Endothelial cell of umbilical vein (primary cell): ENCODE measurements around the gene PML. TPM values are rescaled to one million over a fixed set of nuclear protein-coding genes. Genes with fewer than 3 reads are reported as not detected.

Source experiments
- BruUV-seq: library from RNA; stranded (reverse); fragments of 400-500 nt; replicated peaks from 2 replicates; lab custom pipeline; 2021; lab: Mats Ljungman, UMichigan
- CTCF ChIA-PET: fragments of 300-600, 350-600 bp; sonication (Branson Sonifier 250); formaldehyde crosslinking; loops from one replicate; lab custom pipeline; 2021; ENCODE audit warnings: antibody characterized with exemption, inconsistent platforms; lab: Charles Lee
- POLR2A ChIA-PET: fragments of 300-600, 350-600 bp; sonication (Branson Sonifier 250); formaldehyde crosslinking; loops from one replicate; lab custom pipeline; 2021; ENCODE audit warnings: antibody characterized with exemption, inconsistent platforms; lab: Charles Lee
- DNase-seq: peaks from one replicate; pipeline ENCODE4 v3.0.0-alpha.2; 2011; ENCODE audit warnings: low read depth, low spot score
- FAIRE-seq: peaks from 2 replicates; lab custom pipeline; 2011; peaks lifted over from hg19 to GRCh38; lab: Jason Lieb, UNC
- H2AFZ ChIP-seq: 2 replicates; pipeline ENCODE4 v1.6.0; 2012; ENCODE audit warnings: low read depth, low read length, control low read depth, inconsistent platforms
- H3K27ac ChIP-seq: 2 replicates; pipeline ENCODE4 v1.5.1; 2011; ENCODE audit warnings: low read depth, mild to moderate bottlenecking, control low read depth, low read length, moderate library complexity; ENCODE audit not compliant: insufficient read depth
- H3K27me3 ChIP-seq, 2 experiments: 2 replicates each; pipeline versions ENCODE4 v1.6.0 to v1.6.1; 2011; ENCODE audit warnings: low read length in 2 of 2, mixed read lengths in 1 of 2; ENCODE audit not compliant: control insufficient read depth in 2 of 2, insufficient read depth in 2 of 2
- H3K36me3 ChIP-seq, 2 experiments: 2 replicates in 1 of 2; 3 replicates in 1 of 2; pipeline ENCODE4 v1.5.1; 2011; ENCODE audit warnings: low read length in 2 of 2, mild to moderate bottlenecking in 1 of 2, moderate library complexity in 1 of 2; ENCODE audit not compliant: control insufficient read depth in 2 of 2, insufficient read depth in 2 of 2; ENCODE audit errors: extremely low read depth in 1 of 2
- H3K4me1 ChIP-seq: 3 replicates; pipeline ENCODE4 v1.5.1; 2011; ENCODE audit warnings: mild to moderate bottlenecking, low read length; ENCODE audit not compliant: control insufficient read depth, insufficient read depth; ENCODE audit errors: extremely low read depth
- H3K4me2 ChIP-seq: 2 replicates; pipeline ENCODE4 v1.6.1; 2011; ENCODE audit warnings: low read length, control low read depth, mixed read lengths; ENCODE audit not compliant: insufficient read depth
- H3K4me3 ChIP-seq, 3 experiments: fragments of 200-600 bp in 1 of 3; sonication (generic), shearing (Covaris generic) in 1 of 3; replicated peaks in 1 of 3; 2 replicates each; pipeline ENCODE4 v1.5.1; 2011 to 2016; ENCODE audit warnings: control low read depth in 3 of 3, low read length in 3 of 3, mild to moderate bottlenecking in 2 of 3, inconsistent platforms in 1 of 3, low read depth in 1 of 3, moderate library complexity in 1 of 3; ENCODE audit not compliant: insufficient read depth in 1 of 3
- H3K79me2 ChIP-seq: 2 replicates; pipeline ENCODE4 v1.6.0; 2012; ENCODE audit warnings: low read length, inconsistent platforms; ENCODE audit not compliant: control insufficient read depth, insufficient read depth
- H3K9ac ChIP-seq: replicated peaks from 2 replicates; pipeline ENCODE3; 2011; ENCODE audit warnings: low read length, control low read depth; ENCODE audit not compliant: insufficient read depth; ENCODE audit errors: extremely low read depth
- H3K9me1 ChIP-seq: replicated peaks from 3 replicates; pipeline ENCODE4 v1.6.0; 2011; ENCODE audit warnings: mild to moderate bottlenecking, low read length; ENCODE audit not compliant: control insufficient read depth, insufficient read depth; ENCODE audit errors: extremely low read depth
- H3K9me3 ChIP-seq: replicated peaks from 2 replicates; pipeline ENCODE4 v1.5.1; 2012; ENCODE audit warnings: low read length, inconsistent platforms; ENCODE audit not compliant: control insufficient read depth, insufficient read depth
- H4K20me1 ChIP-seq: replicated peaks from 2 replicates; pipeline ENCODE3; 2011; ENCODE audit warnings: mild to moderate bottlenecking, low read length; ENCODE audit not compliant: control insufficient read depth, insufficient read depth; ENCODE audit errors: extremely low read depth
- CTCF ChIP-seq, 2 donors: IDR thresholded peaks; 1 replicate in 1 of 2; 2 replicates in 1 of 2; pipeline ENCODE4 v1.5.1; 2011; ENCODE audit warnings: low read length in 2 of 2, mild to moderate bottlenecking in 2 of 2, moderate library complexity in 2 of 2, control low read depth in 1 of 2, inconsistent platforms in 1 of 2, low read depth in 1 of 2; ENCODE audit not compliant: insufficient read depth in 1 of 2; ENCODE audit errors: extremely low read depth in 1 of 2
- JUN ChIP-seq: IDR thresholded peaks from 2 replicates; pipeline ENCODE4 v1.6.1; 2011; ENCODE audit warnings: borderline replicate concordance, low read depth; ENCODE audit not compliant: insufficient read length, insufficient read depth
- MAX ChIP-seq: IDR thresholded peaks from 2 replicates; pipeline ENCODE4 v1.6.1; 2011; ENCODE audit not compliant: insufficient read depth, insufficient read length
- MYC ChIP-seq: IDR thresholded peaks from one replicate; pipeline ENCODE4 v1.6.1; 2011; ENCODE audit warnings: mild to moderate bottlenecking, low read depth, low read length
- dilution Hi-C: fragments of 300-500 bp; cut with MboI; formaldehyde crosslinking; loops from one replicate; pipeline ENCODE4 v1.15.0; 2019; ENCODE audit warnings: low sequenced_read_pairs; ENCODE audit not compliant: extremely low pct_ligation_motif_present
- intact Hi-C: fragments of 100-400 bp; cut with micrococcal nuclease; formaldehyde crosslinking; loops from one replicate; pipeline ENCODE4 v1.10.0; 2022
- polyA plus RNA-seq, 4 experiments: library from polyadenylated mRNA; depleted of rRNA in 3 of 4; stranded (reverse) in 3 of 4; unstranded in 1 of 4; fragments of >200 nt; gene quantifications; 2 replicates each; pipeline versions ENCODE4 v1.2.1 to v1.2.3, GENCODE V29; 2011 to 2012; ENCODE audit warnings: missing spikeins in 1 of 4
- total RNA-seq: library from RNA; stranded (reverse); gene quantifications from 2 replicates; pipeline ENCODE4 v1.2.3, GENCODE V29; 2021

Gene PML
- total and polyA plus RNA-seq, 2 donors (not counting 3 experiments of a cell fraction or from before 2014, with no cell fraction given): 30.4 to 79.6 TPM

- Histone ChIP-seq H3K4me3 (no peak overlapping the region), H3K4me1 (no peaks in the 10 kb centered on the region), H3K36me3 (no peaks in the 10 kb centered on the region), H3K9me3 (no peaks in the 10 kb centered on the region), H3K79me2 (no peaks in the 10 kb centered on the region), H4K20me1 (no peaks in the 10 kb centered on the region), H3K9me1 (no peaks in the 10 kb centered on the region), H3K9ac (no peak overlapping the region), H3K27me3 (no peaks in the 10 kb centered on the region), H3K4me2 (no peak overlapping the region), H2AFZ (no peak overlapping the region), H3K27ac (no peak overlapping the region)
- POLR2A ChIA-PET: no interaction called here
- dilution Hi-C loops (no loop called here), intact Hi-C loops (no loop called here)
- BruUV-seq: no TSS peak
- FAIRE-seq: no peak
- TF ChIP-seq MYC: no peak
- no peak for TF ChIP-seq CTCF (IDR thresholded peaks at IDR 0.05; ENCODE audit: extremely low read depth in 1 of 2, insufficient read depth in 1 of 2, low read depth in 1 of 2, low read length in 2 of 2)
- no peak for TF ChIP-seq MAX
- no peak for TF ChIP-seq JUN
- DNase-seq: no peak
- CTCF ChIA-PET: interaction anchor here (1.3 to 1.8 kb wide), 2 partner anchors 10 to 72 kb away, joined by 3 to 4 read pairs; no protein-coding TSS in a partner anchor
These were observed 48.3 kb upstream of the PML start for GRCh38 chr15:73946046-73946721.
